Calu3 (cell line): ENCODE data around the gene MAVS. TPM values are rescaled to one million over a fixed set of nuclear protein-coding genes. Genes with fewer than 3 reads are reported as not detected.
"Not testable (repeated sequence)": the region's sequence is repeated elsewhere in the genome, so short reads cannot be mapped to it uniquely, and the experiment has no call there.

Experiments used
- BruUV-seq: library from RNA; stranded (reverse); fragments of 400-500 nt; replicated peaks from 2 replicates; lab custom pipeline; 2021; lab: Mats Ljungman, UMichigan
- CTCF ChIA-PET: fragments of 300-600 bp; sonication (Branson Sonifier 250); formaldehyde crosslinking; loops from one replicate; lab custom pipeline; 2022; ENCODE audit warnings: antibody characterized with exemption; lab: Charles Lee
- DNase-seq: peaks from one replicate; pipeline ENCODE4 v3.0.0; 2022
- H3K27ac Mint-ChIP-seq: one replicate; pipeline ENCODE4 v1.8.0; 2022; ENCODE audit warnings: mixed read lengths; ENCODE audit not compliant: unreplicated experiment
- H3K27me3 Mint-ChIP-seq: one replicate; pipeline ENCODE4 v1.8.0; 2022; ENCODE audit warnings: mixed read lengths; ENCODE audit not compliant: unreplicated experiment
- H3K36me3 Mint-ChIP-seq: one replicate; pipeline ENCODE4 v1.8.0; 2022; ENCODE audit warnings: mild to moderate bottlenecking, moderate library complexity, mixed read lengths; ENCODE audit not compliant: insufficient read depth, unreplicated experiment
- H3K4me1 Mint-ChIP-seq: one replicate; pipeline ENCODE4 v1.8.0; 2022; ENCODE audit warnings: mild to moderate bottlenecking, low read depth, mixed read lengths; ENCODE audit not compliant: unreplicated experiment
- H3K4me3 Mint-ChIP-seq: one replicate; pipeline ENCODE4 v1.8.0; 2022; ENCODE audit warnings: mild to moderate bottlenecking, low read depth, moderate library complexity, mixed read lengths; ENCODE audit not compliant: unreplicated experiment
- H3K9me3 Mint-ChIP-seq: one replicate; pipeline ENCODE4 v1.8.0; 2022; ENCODE audit warnings: low read depth, mixed read lengths; ENCODE audit not compliant: unreplicated experiment
- intact Hi-C: fragments of 100-400 bp; cut with micrococcal nuclease; formaldehyde crosslinking; loops from one replicate; pipeline ENCODE4 v1.10.0; 2022; ENCODE audit not compliant: unreplicated experiment
- total RNA-seq: library from RNA; stranded (reverse); gene quantifications from 2 replicates; pipeline ENCODE4 v1.2.3, GENCODE V29; 2022
- TF ChIP-seq, protein P1 (sequence below): fragments of 200-600 bp; IDR thresholded peaks from one replicate; pipeline ENCODE4 v1.8.0; 2022; ENCODE audit warnings: antibody characterized with exemption; ENCODE audit not compliant: unreplicated experiment

Gene MAVS
- total RNA-seq, 1 experiment from 2014 or later: 29.8 TPM

DNA sequence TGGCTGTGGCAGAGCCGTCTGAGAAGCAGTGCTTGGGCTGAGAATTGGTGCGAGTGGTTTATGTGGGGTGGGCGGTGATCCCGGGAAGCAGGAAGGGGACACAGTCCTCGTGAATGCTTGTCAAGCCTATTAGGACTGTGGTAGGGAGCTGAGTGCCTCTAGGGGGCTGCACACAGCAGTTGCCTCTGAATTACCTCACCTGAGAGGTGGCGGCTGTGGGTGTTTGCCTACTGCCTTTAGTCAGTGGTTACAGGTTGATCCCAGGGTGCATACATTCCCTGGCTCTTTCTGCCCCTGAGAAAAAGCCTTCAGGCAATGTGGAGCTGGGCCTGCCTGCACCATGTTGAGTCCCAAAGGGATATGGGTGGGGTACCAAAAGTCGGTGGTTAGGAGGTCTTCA is 21.1 kb upstream of the MAVS start:
- Mint-ChIP-seq H3K27me3 (no peaks in the 10 kb centered on the region), H3K9me3 (no peaks in the 10 kb centered on the region), H3K36me3 (peaks cover 17% of the 10 kb centered on the region), H3K27ac (no peak overlapping the region), H3K4me1 (peaks cover 9% of the 10 kb centered on the region), H3K4me3 (no peak overlapping the region)
- CTCF ChIA-PET: no interaction called here
- no peak for DNase-seq
- intact Hi-C loops: no loop called here
- TF ChIP-seq, protein P1, sequence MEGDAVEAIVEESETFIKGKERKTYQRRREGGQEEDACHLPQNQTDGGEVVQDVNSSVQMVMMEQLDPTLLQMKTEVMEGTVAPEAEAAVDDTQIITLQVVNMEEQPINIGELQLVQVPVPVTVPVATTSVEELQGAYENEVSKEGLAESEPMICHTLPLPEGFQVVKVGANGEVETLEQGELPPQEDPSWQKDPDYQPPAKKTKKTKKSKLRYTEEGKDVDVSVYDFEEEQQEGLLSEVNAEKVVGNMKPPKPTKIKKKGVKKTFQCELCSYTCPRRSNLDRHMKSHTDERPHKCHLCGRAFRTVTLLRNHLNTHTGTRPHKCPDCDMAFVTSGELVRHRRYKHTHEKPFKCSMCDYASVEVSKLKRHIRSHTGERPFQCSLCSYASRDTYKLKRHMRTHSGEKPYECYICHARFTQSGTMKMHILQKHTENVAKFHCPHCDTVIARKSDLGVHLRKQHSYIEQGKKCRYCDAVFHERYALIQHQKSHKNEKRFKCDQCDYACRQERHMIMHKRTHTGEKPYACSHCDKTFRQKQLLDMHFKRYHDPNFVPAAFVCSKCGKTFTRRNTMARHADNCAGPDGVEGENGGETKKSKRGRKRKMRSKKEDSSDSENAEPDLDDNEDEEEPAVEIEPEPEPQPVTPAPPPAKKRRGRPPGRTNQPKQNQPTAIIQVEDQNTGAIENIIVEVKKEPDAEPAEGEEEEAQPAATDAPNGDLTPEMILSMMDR: no peak
- no TSS peak for BruUV-seq

DNA sequence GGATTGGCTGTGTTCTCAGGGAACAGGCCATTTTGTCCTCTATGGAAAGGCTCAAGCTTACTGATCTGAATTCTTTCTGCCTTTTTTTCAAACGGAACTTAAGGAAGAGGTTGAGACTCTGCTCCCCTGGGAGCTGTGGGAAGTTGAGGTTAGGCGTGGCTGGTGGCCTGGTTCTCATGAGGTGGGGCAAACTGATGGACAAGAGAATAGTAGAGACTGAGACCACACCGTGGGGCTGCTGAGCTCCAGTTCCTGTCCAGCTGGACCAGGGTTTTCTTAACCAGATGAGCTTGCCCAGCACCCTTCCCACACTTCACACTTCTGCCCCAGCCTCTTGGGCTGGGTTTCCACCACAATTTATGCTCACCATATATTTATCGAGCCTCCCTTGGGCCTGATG is 20.2 kb upstream of the MAVS start:
- H3K9me3 Mint-ChIP-seq: no peaks in the 10 kb centered on the region
- no peak overlapping the region for H3K4me3 Mint-ChIP-seq
- no peaks in the 10 kb centered on the region for H3K27me3 Mint-ChIP-seq
- CTCF ChIA-PET: no interaction called here
- BruUV-seq: no TSS peak
- H3K36me3 Mint-ChIP-seq: peaks cover 8% of the 10 kb centered on the region
- H3K4me1 Mint-ChIP-seq: peaks cover 7% of the 10 kb centered on the region
- intact Hi-C loops: no loop called here
- TF ChIP-seq, protein P1: no peak
- DNase-seq: no peak
- no peak overlapping the region for H3K27ac Mint-ChIP-seq

DNA sequence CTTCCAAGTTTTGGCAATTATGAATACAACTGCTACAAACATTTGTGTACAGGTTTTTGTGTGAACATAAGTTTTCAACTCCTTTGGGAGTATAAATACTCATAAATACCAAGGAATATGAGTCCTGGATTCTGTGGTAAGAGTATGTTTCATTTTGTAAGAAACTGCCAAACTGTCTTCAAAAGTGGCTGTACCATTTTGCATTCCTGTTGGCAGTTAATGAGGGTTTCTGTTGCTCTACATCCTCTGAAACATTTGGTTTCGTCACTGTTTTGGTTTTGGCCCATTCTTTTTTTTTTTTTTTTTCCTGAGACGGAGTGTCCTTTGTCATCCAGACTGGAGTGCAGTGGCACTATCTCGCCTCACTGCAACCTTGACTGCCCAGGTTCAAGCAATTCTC is 17.8 kb upstream of the MAVS start:
- Mint-ChIP-seq H3K9me3 (no peaks in the 10 kb centered on the region), H3K4me1 (no peaks in the 10 kb centered on the region), H3K27me3 (no peaks in the 10 kb centered on the region), H3K27ac (no peak overlapping the region), H3K36me3 (peaks cover 7% of the 10 kb centered on the region), H3K4me3 (no peak overlapping the region)
- intact Hi-C loops: no loop called here
- TF ChIP-seq, protein P1: no peak
- CTCF ChIA-PET: no interaction called here
- no TSS peak for BruUV-seq
- no peak for DNase-seq

DNA sequence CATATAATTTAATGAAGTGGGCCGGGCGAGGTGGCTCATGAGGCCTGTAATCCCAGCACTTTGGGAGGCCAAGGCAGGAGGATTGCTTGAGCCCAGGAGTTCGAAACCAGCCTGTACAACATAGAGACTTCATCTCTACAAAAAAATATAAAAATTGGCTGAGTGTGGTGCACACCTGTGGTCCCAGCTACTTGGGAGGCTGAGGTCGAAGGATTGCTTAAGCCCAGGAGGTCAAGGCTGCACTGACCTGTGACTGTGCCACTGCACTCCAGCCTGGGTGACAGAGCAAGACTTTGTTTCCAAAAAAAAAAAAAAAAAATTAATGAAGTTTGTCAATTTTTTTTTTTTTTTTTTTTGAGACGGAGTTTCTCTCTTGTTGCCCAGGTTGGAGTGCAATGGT is 16.7 kb upstream of the MAVS start:
- H3K36me3 Mint-ChIP-seq, H3K4me3 Mint-ChIP-seq, intact Hi-C loops, H3K27me3 Mint-ChIP-seq, DNase-seq, H3K4me1 Mint-ChIP-seq, H3K27ac Mint-ChIP-seq, H3K9me3 Mint-ChIP-seq, CTCF ChIA-PET, BruUV-seq: not testable (repeated sequence)

DNA sequence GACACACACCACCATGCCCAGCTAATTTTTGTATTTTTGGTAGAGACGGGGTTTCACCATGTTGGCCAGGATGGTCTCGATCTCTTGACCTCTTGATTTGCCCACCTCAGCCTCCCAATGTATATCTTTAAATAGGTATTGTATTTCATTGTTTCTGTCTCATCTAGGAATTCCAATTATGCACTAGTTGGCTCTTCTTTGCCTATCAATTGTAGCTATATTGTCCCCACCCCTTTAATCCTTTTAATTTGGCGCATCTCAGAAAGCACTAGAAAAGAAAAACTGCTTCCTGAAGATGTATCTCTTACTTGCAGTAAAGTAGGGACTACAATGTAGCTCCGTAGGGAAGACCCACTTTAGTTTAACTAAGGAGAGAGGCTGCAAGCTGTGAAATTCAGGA is 10.5 kb upstream of the MAVS start:
- Mint-ChIP-seq H3K27me3 (no peaks in the 10 kb centered on the region), H3K9me3 (no peaks in the 10 kb centered on the region), H3K36me3 (no peaks in the 10 kb centered on the region), H3K27ac (no peak overlapping the region), H3K4me3 (no peak overlapping the region), H3K4me1 (no peaks in the 10 kb centered on the region)
- TF ChIP-seq, protein P1: no peak
- no TSS peak for BruUV-seq
- CTCF ChIA-PET: no interaction called here
- intact Hi-C loops: no loop called here
- no peak for DNase-seq
